ENCODE results near the gene ACSL1. TPM values are rescaled to one million over a fixed set of nuclear protein-coding genes. Genes with fewer than 3 reads are reported as not detected.

Gene ACSL1
- polyA plus RNA-seq, 2 of the 4 experiments (the other 2 are of a cell fraction): 10.0 to 12.4 TPM

DNA sequence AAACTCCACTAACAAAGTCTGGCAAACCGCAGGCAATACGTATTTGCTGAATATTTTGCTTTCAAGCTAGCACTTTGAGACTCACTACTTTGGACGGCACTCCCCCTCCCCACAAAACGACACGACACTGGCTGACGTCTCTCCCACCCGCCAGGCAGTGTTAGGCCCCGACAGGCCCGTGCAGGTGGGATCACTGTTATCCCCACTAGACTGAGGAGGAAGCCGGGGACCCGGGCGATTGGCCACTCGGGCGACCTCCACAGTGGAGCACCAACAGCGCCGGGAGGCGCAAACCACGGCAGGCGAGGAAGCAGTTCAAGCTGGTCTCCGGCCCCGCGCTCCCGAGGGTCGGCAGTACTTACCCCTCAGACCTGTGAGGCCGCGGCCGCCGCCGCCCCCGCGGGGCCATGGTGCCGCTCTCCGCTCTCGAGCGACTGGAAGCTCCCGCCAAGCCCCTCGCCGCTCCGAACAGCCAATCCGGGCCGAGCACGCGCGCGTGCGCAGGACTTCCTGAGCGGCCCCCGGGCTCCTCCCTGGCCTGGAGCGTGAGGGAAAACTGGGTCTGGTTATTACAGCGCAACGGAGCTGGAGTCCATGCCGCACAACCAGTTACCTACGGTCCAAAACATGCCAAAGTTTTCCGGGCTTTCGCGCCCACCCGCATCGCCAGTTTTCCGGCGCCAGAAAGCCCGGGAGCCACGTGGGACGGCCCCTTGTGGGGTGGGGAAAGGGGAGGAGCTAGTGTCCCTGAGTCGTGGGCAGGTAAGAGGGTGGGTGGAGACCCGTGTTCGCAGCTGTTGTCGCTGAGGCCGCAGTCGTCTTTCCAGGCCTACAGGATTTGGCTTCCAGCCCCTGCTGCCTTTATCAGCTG lies 91.9 kb downstream of the ACSL1 start, which contains the start of gene CENPU:
TSS of gene CENPU (minus strand) at position 443 of the 871 bp plus-strand sequence. CDS start at position 409, 34 bp downstream.
- H3K27ac ChIP-seq: peak within 1 kb of the TSS; percentile 73 to 85
- peak; percentile 91 to 96 for DNase-seq (ENCODE audit: low read depth in 1 of 2, low spot score in 1 of 2)
- H3K4me3 ChIP-seq: peak within 1 kb of the TSS; percentile 86
- H3K4me2 ChIP-seq: peak within 1 kb of the TSS; percentile 76
- ChIA-PET POLR2A (interaction anchor here (0.6 to 1.3 kb wide), 8 partner anchors 11 to 468 kb away, joined by 3 to 8 read pairs (median 4); partner anchors contain the start of genes CASP3, IRF2 and PRIMPOL), CTCF (interaction anchor here (0.7 to 3.2 kb wide), 5 partner anchors 11 to 470 kb away, joined by 3 to 13 read pairs (median 4); no protein-coding TSS in a partner anchor)
- under 1% methylated on average over 34 of the region's 69 CpGs for WGBS (ENCODE audit: missing lambda C conversion rate)
- no peaks in the 10 kb centered on the region for H3K9me3 ChIP-seq
- peaks cover 3% of the 10 kb centered on the region; the same call in 1 of the 3 replicates for H3K4me1 ChIP-seq
- ATAC-seq: peak; percentile 95 to 98
- no peak for FAIRE-seq
- TF ChIP-seq NR3C1 (IDR thresholded peaks at IDR 0.05) (no peak), POLR2AphosphoS2 (conservative IDR thresholded peaks at IDR 0.05; ENCODE audit: low read length) (no peak), ZNF302 (CRISPR knock-in tag; IDR thresholded peaks at IDR 0.05) (no peak), MAFK (IDR thresholded peaks at IDR 0.05; ENCODE audit: partially characterized antibody) (no peak), EHF (CRISPR knock-in tag; IDR thresholded peaks at IDR 0.05) (no peak), ZSCAN20 (CRISPR knock-in tag; IDR thresholded peaks at IDR 0.05) (no peak), NFE2L2 (conservative IDR thresholded peaks at IDR 0.05; ENCODE audit: low read length) (no peak), SMC3 (IDR thresholded peaks at IDR 0.05) (no peak), FOSB (CRISPR knock-in tag; IDR thresholded peaks at IDR 0.05) (no peak), FOXS1 (CRISPR knock-in tag; IDR thresholded peaks at IDR 0.05) (no peak), POLR2A (IDR thresholded peaks at IDR 0.05; ENCODE audit: low read length) (peak; percentile 54), CBX2 (IDR thresholded peaks at IDR 0.05; ENCODE audit: borderline replicate concordance, low read depth) (no peak), KDM1A (IDR thresholded peaks at IDR 0.05; ENCODE audit: low read depth) (no peak), ZC3H11A (IDR thresholded peaks at IDR 0.05) (no peak), HOXB5 (CRISPR knock-in tag; IDR thresholded peaks at IDR 0.05) (no peak), PHF8 (IDR thresholded peaks at IDR 0.05; ENCODE audit: borderline replicate concordance, low read depth) (peak; percentile 48; the same call in 1 of the 2 replicates), RCOR1 (IDR thresholded peaks at IDR 0.05; ENCODE audit: low read depth, low read length) (no peak), RNF2 (IDR thresholded peaks at IDR 0.05; ENCODE audit: borderline replicate concordance, low read depth) (no peak), JUNB (IDR thresholded peaks at IDR 0.05) (no peak), EHMT2 (IDR thresholded peaks at IDR 0.05; ENCODE audit: low read depth) (no peak), RFX5 (IDR thresholded peaks at IDR 0.05) (peak; percentile 86), ESRRA (IDR thresholded peaks at IDR 0.05; ENCODE audit: borderline replicate concordance, low read length) (no peak), BHLHE40 (IDR thresholded peaks at IDR 0.05; ENCODE audit: low read depth, low read length) (no peak), KDM5A (IDR thresholded peaks at IDR 0.05) (peak; percentile 49; the same call in 1 of the 2 replicates), JUN (IDR thresholded peaks at IDR 0.05) (peak in 1 of 2 experiments; percentile 61; a peak in 3 of 5 replicates), MYC (IDR thresholded peaks at IDR 0.05; ENCODE audit: borderline replicate concordance, low read length) (peak; percentile 87), CBX8 (IDR thresholded peaks at IDR 0.05) (no peak), HEYL (CRISPR knock-in tag; IDR thresholded peaks at IDR 0.05) (no peak), CHD2 (IDR thresholded peaks at IDR 0.05; ENCODE audit: low read length, partially characterized antibody) (no peak), EP300 (IDR thresholded peaks at IDR 0.05) (no peak), HDAC2 (IDR thresholded peaks at IDR 0.05) (peak; percentile 70; the same call in 1 of the 2 replicates), RARB (CRISPR knock-in tag; IDR thresholded peaks at IDR 0.05) (no peak), TFCP2L1 (CRISPR knock-in tag; IDR thresholded peaks at IDR 0.05) (no peak), MAZ (IDR thresholded peaks at IDR 0.05; ENCODE audit: borderline replicate concordance, low read depth, low read length) (no peak), HOXB13 (CRISPR knock-in tag; IDR thresholded peaks at IDR 0.05; ENCODE audit: low read depth) (no peak), TP53 (CRISPR knock-in tag; IDR thresholded peaks at IDR 0.05) (no peak), NPAS2 (CRISPR knock-in tag; IDR thresholded peaks at IDR 0.05; ENCODE audit: borderline replicate concordance) (no peak)
- TF ChIP-seq, protein P1, sequence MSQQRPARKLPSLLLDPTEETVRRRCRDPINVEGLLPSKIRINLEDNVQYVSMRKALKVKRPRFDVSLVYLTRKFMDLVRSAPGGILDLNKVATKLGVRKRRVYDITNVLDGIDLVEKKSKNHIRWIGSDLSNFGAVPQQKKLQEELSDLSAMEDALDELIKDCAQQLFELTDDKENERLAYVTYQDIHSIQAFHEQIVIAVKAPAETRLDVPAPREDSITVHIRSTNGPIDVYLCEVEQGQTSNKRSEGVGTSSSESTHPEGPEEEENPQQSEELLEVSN (IDR thresholded peaks at IDR 0.05; ENCODE audit: borderline replicate concordance, low read depth): peak; percentile 92
- TF ChIP-seq, protein P2, sequence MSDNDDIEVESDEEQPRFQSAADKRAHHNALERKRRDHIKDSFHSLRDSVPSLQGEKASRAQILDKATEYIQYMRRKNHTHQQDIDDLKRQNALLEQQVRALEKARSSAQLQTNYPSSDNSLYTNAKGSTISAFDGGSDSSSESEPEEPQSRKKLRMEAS (IDR thresholded peaks at IDR 0.05): peak; percentile 94
- TF ChIP-seq, protein P3, sequence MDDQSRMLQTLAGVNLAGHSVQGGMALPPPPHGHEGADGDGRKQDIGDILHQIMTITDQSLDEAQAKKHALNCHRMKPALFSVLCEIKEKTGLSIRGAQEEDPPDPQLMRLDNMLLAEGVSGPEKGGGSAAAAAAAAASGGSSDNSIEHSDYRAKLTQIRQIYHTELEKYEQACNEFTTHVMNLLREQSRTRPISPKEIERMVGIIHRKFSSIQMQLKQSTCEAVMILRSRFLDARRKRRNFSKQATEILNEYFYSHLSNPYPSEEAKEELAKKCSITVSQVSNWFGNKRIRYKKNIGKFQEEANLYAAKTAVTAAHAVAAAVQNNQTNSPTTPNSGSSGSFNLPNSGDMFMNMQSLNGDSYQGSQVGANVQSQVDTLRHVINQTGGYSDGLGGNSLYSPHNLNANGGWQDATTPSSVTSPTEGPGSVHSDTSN (IDR thresholded peaks at IDR 0.05): 0 out of 2 replicates have a peak, but pooled peaks have one; percentile 56
- TF ChIP-seq, protein P4, sequence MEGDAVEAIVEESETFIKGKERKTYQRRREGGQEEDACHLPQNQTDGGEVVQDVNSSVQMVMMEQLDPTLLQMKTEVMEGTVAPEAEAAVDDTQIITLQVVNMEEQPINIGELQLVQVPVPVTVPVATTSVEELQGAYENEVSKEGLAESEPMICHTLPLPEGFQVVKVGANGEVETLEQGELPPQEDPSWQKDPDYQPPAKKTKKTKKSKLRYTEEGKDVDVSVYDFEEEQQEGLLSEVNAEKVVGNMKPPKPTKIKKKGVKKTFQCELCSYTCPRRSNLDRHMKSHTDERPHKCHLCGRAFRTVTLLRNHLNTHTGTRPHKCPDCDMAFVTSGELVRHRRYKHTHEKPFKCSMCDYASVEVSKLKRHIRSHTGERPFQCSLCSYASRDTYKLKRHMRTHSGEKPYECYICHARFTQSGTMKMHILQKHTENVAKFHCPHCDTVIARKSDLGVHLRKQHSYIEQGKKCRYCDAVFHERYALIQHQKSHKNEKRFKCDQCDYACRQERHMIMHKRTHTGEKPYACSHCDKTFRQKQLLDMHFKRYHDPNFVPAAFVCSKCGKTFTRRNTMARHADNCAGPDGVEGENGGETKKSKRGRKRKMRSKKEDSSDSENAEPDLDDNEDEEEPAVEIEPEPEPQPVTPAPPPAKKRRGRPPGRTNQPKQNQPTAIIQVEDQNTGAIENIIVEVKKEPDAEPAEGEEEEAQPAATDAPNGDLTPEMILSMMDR (IDR thresholded peaks at IDR 0.05): no peak

Data from A549 (cell line).